ENCODE measurements around the gene ARMC10. TPM values are rescaled to one million over a fixed set of nuclear protein-coding genes. Genes with fewer than 3 reads are reported as not detected.
"Not testable (repeated sequence)": the region's sequence is repeated elsewhere in the genome, so short reads cannot be mapped to it uniquely, and the experiment has no call there.

Gene ARMC10
- total RNA-seq = 36.6 TPM

- H3K27me3 ChIP-seq = no peaks in the 10 kb centered on the region
- peaks cover 29% of the 10 kb centered on the region for H3K4me1 ChIP-seq
- H3K36me3 ChIP-seq = no peaks in the 10 kb centered on the region
- TF ChIP-seq POLR2A (IDR thresholded peaks at IDR 0.05) = peak in 1 of 2 donors; percentile 64
- TF ChIP-seq, protein P1, sequence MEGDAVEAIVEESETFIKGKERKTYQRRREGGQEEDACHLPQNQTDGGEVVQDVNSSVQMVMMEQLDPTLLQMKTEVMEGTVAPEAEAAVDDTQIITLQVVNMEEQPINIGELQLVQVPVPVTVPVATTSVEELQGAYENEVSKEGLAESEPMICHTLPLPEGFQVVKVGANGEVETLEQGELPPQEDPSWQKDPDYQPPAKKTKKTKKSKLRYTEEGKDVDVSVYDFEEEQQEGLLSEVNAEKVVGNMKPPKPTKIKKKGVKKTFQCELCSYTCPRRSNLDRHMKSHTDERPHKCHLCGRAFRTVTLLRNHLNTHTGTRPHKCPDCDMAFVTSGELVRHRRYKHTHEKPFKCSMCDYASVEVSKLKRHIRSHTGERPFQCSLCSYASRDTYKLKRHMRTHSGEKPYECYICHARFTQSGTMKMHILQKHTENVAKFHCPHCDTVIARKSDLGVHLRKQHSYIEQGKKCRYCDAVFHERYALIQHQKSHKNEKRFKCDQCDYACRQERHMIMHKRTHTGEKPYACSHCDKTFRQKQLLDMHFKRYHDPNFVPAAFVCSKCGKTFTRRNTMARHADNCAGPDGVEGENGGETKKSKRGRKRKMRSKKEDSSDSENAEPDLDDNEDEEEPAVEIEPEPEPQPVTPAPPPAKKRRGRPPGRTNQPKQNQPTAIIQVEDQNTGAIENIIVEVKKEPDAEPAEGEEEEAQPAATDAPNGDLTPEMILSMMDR (IDR thresholded peaks at IDR 0.05) = no peak
- peak; percentile 40 to 80 for TF ChIP-seq POLR2AphosphoS5 (IDR thresholded peaks at IDR 0.05; ENCODE audit: insufficient read depth in 1 of 2, low read depth in 1 of 2)
- H3K9me3 ChIP-seq = no peaks in the 10 kb centered on the region
- peak in 1 of 2 donors; percentile 95 for DNase-seq (ENCODE audit: extremely low spot score in 2 of 2)
- peak within 1 kb of the TSS; percentile 81 for H3K27ac ChIP-seq
- peak within 1 kb of the TSS; percentile 75 to 93 for H3K4me3 ChIP-seq
- intact Hi-C loops (cut with DNase I) = no loop called here
These were observed at the start of gene ARMC10, which contains the start of gene FBXL13 for GRCh38 chr7:103074519-103075336. Gene ARMC10 (plus strand): TSS chr7:103075140. CDS start chr7:103075273, 133 bp downstream. Gene FBXL13 (minus strand): TSS chr7:103074796.

GRCh38 chr7:103025341-103025740 lies 49.6 kb upstream of the ARMC10 start:
- Histone ChIP-seq H3K9me3 (no peaks in the 10 kb centered on the region), H3K4me1 (no peaks in the 10 kb centered on the region), H3K27me3 (no peaks in the 10 kb centered on the region), H3K4me3 (no peak overlapping the region), H3K27ac (no peak overlapping the region), H3K36me3 (no peaks in the 10 kb centered on the region)
- DNase-seq (ENCODE audit: extremely low spot score in 2 of 2) = no peak
- TF ChIP-seq, protein P1 (IDR thresholded peaks at IDR 0.05) = no peak
- TF ChIP-seq POLR2A (IDR thresholded peaks at IDR 0.05) = no peak
- intact Hi-C loops (cut with DNase I) = no loop called here

DNA sequence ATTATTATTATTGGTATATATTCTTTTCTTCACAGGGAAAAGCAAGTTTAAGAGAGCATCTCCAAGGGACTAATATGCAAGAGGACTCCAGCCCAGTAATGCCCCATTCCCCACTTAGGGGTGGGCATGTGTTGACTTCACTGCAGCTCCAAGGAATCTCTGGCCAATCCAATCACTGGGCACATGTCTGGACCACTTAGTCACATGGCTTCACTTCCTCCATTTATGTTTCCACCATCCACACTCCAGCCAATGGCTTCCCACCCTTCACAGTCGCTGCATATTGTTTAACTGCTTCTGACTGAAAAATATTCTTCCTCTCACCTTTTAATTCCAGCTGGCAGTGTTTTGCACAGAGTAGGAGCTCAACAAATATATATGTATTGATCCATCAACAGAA lies 43.9 kb upstream of the ARMC10 start:
- no peaks in the 10 kb centered on the region for H3K4me1 ChIP-seq
- no peaks in the 10 kb centered on the region for H3K9me3 ChIP-seq
- no peaks in the 10 kb centered on the region for H3K27me3 ChIP-seq
- H3K27ac ChIP-seq = no peak overlapping the region
- no peak overlapping the region for H3K4me3 ChIP-seq
- TF ChIP-seq POLR2AphosphoS5 (IDR thresholded peaks at IDR 0.05; ENCODE audit: insufficient read depth in 1 of 2, low read depth in 1 of 2) = no peak
- TF ChIP-seq POLR2A (IDR thresholded peaks at IDR 0.05) = no peak
- TF ChIP-seq, protein P1 (IDR thresholded peaks at IDR 0.05) = no peak
- no peaks in the 10 kb centered on the region for H3K36me3 ChIP-seq
- DNase-seq (ENCODE audit: extremely low spot score in 2 of 2) = no peak
- intact Hi-C loops (cut with DNase I) = no loop called here

- TF ChIP-seq, protein P1 (IDR thresholded peaks at IDR 0.05) = no peak
- TF ChIP-seq POLR2A (IDR thresholded peaks at IDR 0.05) = no peak
- TF ChIP-seq POLR2AphosphoS5 (IDR thresholded peaks at IDR 0.05; ENCODE audit: insufficient read depth in 1 of 2, low read depth in 1 of 2) = no peak
- Histone ChIP-seq H3K4me1 (no peaks in the 10 kb centered on the region), H3K9me3 (no peaks in the 10 kb centered on the region), H3K27ac (no peak overlapping the region), H3K4me3 (no peak overlapping the region), H3K27me3 (no peaks in the 10 kb centered on the region), H3K36me3 (no peaks in the 10 kb centered on the region)
- DNase-seq (ENCODE audit: extremely low spot score in 2 of 2) = no peak
- intact Hi-C loops (cut with DNase I) = no loop called here
These were observed 43.2 kb upstream of the ARMC10 start for GRCh38 chr7:103031781-103032180.

GRCh38 chr7:103034318-103034717 lies 40.6 kb upstream of the ARMC10 start:
- H3K27me3 ChIP-seq; H3K27ac ChIP-seq; DNase-seq (ENCODE audit: extremely low spot score in 2 of 2); H3K4me1 ChIP-seq; H3K9me3 ChIP-seq; intact Hi-C loops (cut with DNase I); H3K36me3 ChIP-seq; H3K4me3 ChIP-seq: not testable (repeated sequence)
